Heart left ventricle (tissue), 13 donors: Measurements from ENCODE around the gene AFF4.

Experiments
- POLR2A ChIP-seq, 2 donors: fragments of 450-650 bp; IDR thresholded peaks; one replicate each; pipeline ENCODE4 v1.6.1; 2017; ENCODE audit warnings: antibody characterized with exemption in 2 of 2, mild to moderate bottlenecking in 2 of 2, moderate library complexity in 2 of 2
- TF ChIP-seq, protein P1 (sequence below), 12 donors: fragments of 200-600 bp; sonication (generic) in 4 of 12; IDR thresholded peaks; one replicate each; pipeline versions ENCODE4 v1.5.0 to v1.8.0; 2018 to 2022; ENCODE audit warnings: antibody characterized with exemption in 12 of 12, mild to moderate bottlenecking in 5 of 12
- donor health status: ischemic (EF 13 %, LVEDD 7.1; RV severe dilation, severe dysfunction).
- donor health status: DM: no; HTN: yes; CAD: no.
- donor health status: DM: no; HTN: no; CAD: no.
- donor health status: ischemic (EF 25% LVEDD 6.9; RV normal size, moderate dysfunction).
- donor health status: ischemic (EF 25% LVEDD 5.7; RV mildly dilated, moderate dysfunction).
- donor health status: ischemic (EF 35%, LVEDD 5.7; RV mildly dilated, moderate dysfunction).
- donor health status: nonischemic (EF 11% LVEDD 7.7; RV severe dilation, severe dysfunction).
- donor health status: DM: yes; HTN: yes; CAD: no.
- donor health status: PGD.
- donor health status: ischemic (EF 29% LVEDD 5.4; RV normal size, mild dysfunction).
- donor health status: nonischemic (EF 23%, LVEDD 6.1; RV moderate dilation, normal function).

DNA sequence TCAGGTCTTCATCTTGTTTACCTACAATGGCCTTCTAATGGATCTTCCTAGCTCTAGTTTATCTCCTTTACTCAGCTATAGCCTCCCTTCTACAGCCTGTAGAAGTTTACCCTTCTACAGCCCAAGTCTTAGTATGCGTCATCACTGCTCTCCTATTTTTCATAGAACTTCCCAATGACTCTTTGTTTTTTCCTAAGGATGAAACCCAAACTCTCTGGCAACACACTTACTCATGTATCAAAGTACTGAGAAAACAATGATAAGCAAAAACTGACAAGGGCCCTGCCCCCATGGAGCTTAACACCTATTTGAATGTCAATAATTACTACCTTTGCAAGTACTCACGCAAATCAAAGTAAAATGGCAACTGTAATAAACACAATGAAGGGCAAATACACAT is 56.3 kb downstream of the AFF4 start:
- TF ChIP-seq, protein P1, sequence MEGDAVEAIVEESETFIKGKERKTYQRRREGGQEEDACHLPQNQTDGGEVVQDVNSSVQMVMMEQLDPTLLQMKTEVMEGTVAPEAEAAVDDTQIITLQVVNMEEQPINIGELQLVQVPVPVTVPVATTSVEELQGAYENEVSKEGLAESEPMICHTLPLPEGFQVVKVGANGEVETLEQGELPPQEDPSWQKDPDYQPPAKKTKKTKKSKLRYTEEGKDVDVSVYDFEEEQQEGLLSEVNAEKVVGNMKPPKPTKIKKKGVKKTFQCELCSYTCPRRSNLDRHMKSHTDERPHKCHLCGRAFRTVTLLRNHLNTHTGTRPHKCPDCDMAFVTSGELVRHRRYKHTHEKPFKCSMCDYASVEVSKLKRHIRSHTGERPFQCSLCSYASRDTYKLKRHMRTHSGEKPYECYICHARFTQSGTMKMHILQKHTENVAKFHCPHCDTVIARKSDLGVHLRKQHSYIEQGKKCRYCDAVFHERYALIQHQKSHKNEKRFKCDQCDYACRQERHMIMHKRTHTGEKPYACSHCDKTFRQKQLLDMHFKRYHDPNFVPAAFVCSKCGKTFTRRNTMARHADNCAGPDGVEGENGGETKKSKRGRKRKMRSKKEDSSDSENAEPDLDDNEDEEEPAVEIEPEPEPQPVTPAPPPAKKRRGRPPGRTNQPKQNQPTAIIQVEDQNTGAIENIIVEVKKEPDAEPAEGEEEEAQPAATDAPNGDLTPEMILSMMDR (IDR thresholded peaks at IDR 0.05), result no peak
- no peak for TF ChIP-seq POLR2A (IDR thresholded peaks at IDR 0.05)
